Keratinocyte (primary cell): ENCODE results near the gene NEK8. TPM values are rescaled to one million over a fixed set of nuclear protein-coding genes. Genes with fewer than 3 reads are reported as not detected.

Experiments used
- DNase-seq: peaks from one replicate; pipeline ENCODE4 v3.0.0-alpha.2; 2011; ENCODE audit warnings: low read depth, missing footprints, low spot score
- FAIRE-seq: peaks from 2 replicates; lab custom pipeline; 2011; peaks lifted over from hg19 to GRCh38; lab: Jason Lieb, UNC
- H2AFZ ChIP-seq: 2 replicates; pipeline ENCODE4 v1.6.0; 2012; ENCODE audit warnings: low read length, control low read depth, inconsistent platforms; ENCODE audit not compliant: control insufficient read depth
- H3K27ac ChIP-seq: 2 replicates; pipeline ENCODE4 v1.5.1; 2011; ENCODE audit warnings: low read length; ENCODE audit not compliant: control insufficient read depth, insufficient read depth
- H3K27me3 ChIP-seq: 3 replicates; pipeline ENCODE4 v1.6.0; 2011; ENCODE audit warnings: low read length; ENCODE audit not compliant: control insufficient read depth, insufficient read depth; ENCODE audit errors: extremely low read depth
- H3K36me3 ChIP-seq, 2 experiments: 2 replicates in 1 of 2; 3 replicates in 1 of 2; pipeline ENCODE4 v1.5.1; 2011; ENCODE audit warnings: low read length in 2 of 2, mild to moderate bottlenecking in 1 of 2; ENCODE audit not compliant: control insufficient read depth in 2 of 2, insufficient read depth in 2 of 2; ENCODE audit errors: extremely low read depth in 1 of 2
- H3K4me1 ChIP-seq: 3 replicates; pipeline ENCODE4 v1.5.1; 2011; ENCODE audit warnings: low read length; ENCODE audit not compliant: control insufficient read depth, insufficient read depth; ENCODE audit errors: extremely low read depth
- H3K4me2 ChIP-seq: 3 replicates; pipeline ENCODE4 v1.6.0; 2011; ENCODE audit warnings: low read depth, low read length; ENCODE audit not compliant: control insufficient read depth, insufficient read depth; ENCODE audit errors: extremely low read depth
- H3K4me3 ChIP-seq, 3 experiments: fragments of 200-600 bp in 1 of 3; sonication (generic) in 1 of 3; 2 replicates in 2 of 3; 3 replicates in 1 of 3; pipeline ENCODE4 v1.5.1; 2011 to 2016; ENCODE audit warnings: low read length in 3 of 3, mild to moderate bottlenecking in 3 of 3, control low read depth in 2 of 3, inconsistent platforms in 1 of 3, low read depth in 1 of 3, mixed read lengths in 1 of 3, mixed run types in 1 of 3, moderate library complexity in 1 of 3; ENCODE audit not compliant: control insufficient read depth in 2 of 3, insufficient read depth in 2 of 3; ENCODE audit errors: extremely low read depth in 1 of 3
- H3K79me2 ChIP-seq: 2 replicates; pipeline ENCODE4 v1.6.0; 2012; ENCODE audit warnings: low read length; ENCODE audit not compliant: control insufficient read depth, insufficient read depth
- H3K9ac ChIP-seq: 3 replicates; pipeline ENCODE4 v1.6.0; 2011; ENCODE audit warnings: low read length; ENCODE audit not compliant: control insufficient read depth, insufficient read depth; ENCODE audit errors: extremely low read depth
- H3K9me1 ChIP-seq: 3 replicates; pipeline ENCODE4 v1.6.0; 2011; ENCODE audit warnings: low read length; ENCODE audit not compliant: control insufficient read depth, insufficient read depth; ENCODE audit errors: extremely low read depth
- H3K9me3 ChIP-seq: 2 replicates; pipeline ENCODE4 v1.5.1; 2012; ENCODE audit warnings: low read depth, low read length; ENCODE audit not compliant: control insufficient read depth
- H4K20me1 ChIP-seq: 3 replicates; pipeline ENCODE4 v1.6.0; 2011; ENCODE audit warnings: low read length; ENCODE audit not compliant: control insufficient read depth, insufficient read depth; ENCODE audit errors: extremely low read depth
- CTCF ChIP-seq, 3 experiments: IDR thresholded peaks in 1 of 3; conservative IDR thresholded peaks in 1 of 3; optimal IDR thresholded peaks in 1 of 3; 2 replicates in 2 of 3; 3 replicates in 1 of 3; pipeline versions ENCODE3 to v1.5.1; 2011; ENCODE audit warnings: low read length in 3 of 3, mild to moderate bottlenecking in 3 of 3, moderate library complexity in 2 of 3, control low read depth in 1 of 3, inconsistent platforms in 1 of 3; ENCODE audit not compliant: insufficient read depth in 2 of 3; ENCODE audit errors: extremely low read depth in 1 of 3
- EZH2 ChIP-seq: IDR thresholded peaks from one replicate; pipeline ENCODE4 v1.6.1; 2012; ENCODE audit warnings: inconsistent platforms, mild to moderate bottlenecking, low read length, moderate library complexity
- dilution Hi-C: fragments of 300-500 bp; cut with MboI; formaldehyde crosslinking; loops from one replicate; pipeline ENCODE4 v1.7.0; 2020; ENCODE audit warnings: low sequenced_read_pairs; ENCODE audit not compliant: extremely low pct_ligation_motif_present
- polyA plus RNA-seq, 5 experiments: library from polyadenylated mRNA; depleted of rRNA in 3 of 5; stranded (reverse) in 3 of 5; stranded (forward) in 1 of 5; unstranded in 1 of 5; fragments of >200 nt; gene quantifications; 1 replicate in 1 of 5; 2 replicates in 3 of 5; 3 replicates in 1 of 5; pipeline versions ENCODE4 v1.2.1 to v1.2.3, GENCODE V29; 2011 to 2012; ENCODE audit warnings: missing spikeins in 2 of 5, low read depth in 1 of 5, low replicate concordance in 1 of 5

Gene NEK8
- polyA plus RNA-seq, 1 donor (not counting 4 experiments of a cell fraction or from before 2014, with no cell fraction given): 4.1 TPM

- Histone ChIP-seq H3K79me2 (no peaks in the 10 kb centered on the region), H3K27ac (no peak overlapping the region), H3K4me3 (no peak overlapping the region), H3K4me1 (no peaks in the 10 kb centered on the region), H2AFZ (no peak overlapping the region), H3K9me1 (no peaks in the 10 kb centered on the region), H3K27me3 (no peaks in the 10 kb centered on the region), H3K9ac (no peak overlapping the region), H4K20me1 (no peaks in the 10 kb centered on the region), H3K4me2 (no peak overlapping the region), H3K9me3 (no peaks in the 10 kb centered on the region), H3K36me3 (peaks cover 56 to 57% of the 10 kb centered on the region in 2 experiments)
- TF ChIP-seq EZH2 (no peak), CTCF (optimal IDR thresholded peaks at IDR 0.05 in 1 of 3, IDR thresholded peaks at IDR 0.05 in 1 of 3, conservative IDR thresholded peaks at IDR 0.05 in 1 of 3; ENCODE audit: extremely low read depth in 1 of 3, insufficient read depth in 2 of 3, low read length in 3 of 3) (no peak)
- dilution Hi-C loops: no loop called here
- DNase-seq (no peak), FAIRE-seq (no peak)
Observed at GRCh38 chr17:28700278-28700677, 28.3 kb upstream of the NEK8 start.

- Histone ChIP-seq H3K36me3 (peaks cover 52 to 54% of the 10 kb centered on the region in 2 experiments), H3K27ac (no peak overlapping the region), H3K9ac (no peak overlapping the region), H3K4me2 (no peak overlapping the region), H4K20me1 (no peaks in the 10 kb centered on the region), H3K4me1 (no peaks in the 10 kb centered on the region), H2AFZ (no peak overlapping the region), H3K9me3 (no peaks in the 10 kb centered on the region), H3K79me2 (no peaks in the 10 kb centered on the region), H3K4me3 (no peak overlapping the region), H3K9me1 (no peaks in the 10 kb centered on the region), H3K27me3 (no peaks in the 10 kb centered on the region)
- DNase-seq (no peak), FAIRE-seq (no peak)
- dilution Hi-C loops: no loop called here
- TF ChIP-seq CTCF (optimal IDR thresholded peaks at IDR 0.05 in 1 of 3, IDR thresholded peaks at IDR 0.05 in 1 of 3, conservative IDR thresholded peaks at IDR 0.05 in 1 of 3; ENCODE audit: extremely low read depth in 1 of 3, insufficient read depth in 2 of 3, low read length in 3 of 3) (no peak), EZH2 (no peak)
Observed at GRCh38 chr17:28700830-28701492, 27.6 kb upstream of the NEK8 start.
